Inflammatory macrophage treated with lipopolysaccharide for 1 hour (primary cell): Measurements from ENCODE around the gene TRAPPC8.
A peak's percentile ranks its signal among the peaks of the same experiment; 100 is the strongest.
"Not testable (repeated sequence)": the region's sequence is repeated elsewhere in the genome, so short reads cannot be mapped to it uniquely, and the experiment has no call there.

Experiments
- DNase-seq, 2 donors: peaks; one replicate each; pipeline ENCODE4 v3.0.0-alpha.2; 2020 to 2022

The TRAPPC8 gene

GRCh38 chr18:31837879-31838278, 105.0 kb downstream of the TRAPPC8 start:
- no peak for DNase-seq

DNA sequence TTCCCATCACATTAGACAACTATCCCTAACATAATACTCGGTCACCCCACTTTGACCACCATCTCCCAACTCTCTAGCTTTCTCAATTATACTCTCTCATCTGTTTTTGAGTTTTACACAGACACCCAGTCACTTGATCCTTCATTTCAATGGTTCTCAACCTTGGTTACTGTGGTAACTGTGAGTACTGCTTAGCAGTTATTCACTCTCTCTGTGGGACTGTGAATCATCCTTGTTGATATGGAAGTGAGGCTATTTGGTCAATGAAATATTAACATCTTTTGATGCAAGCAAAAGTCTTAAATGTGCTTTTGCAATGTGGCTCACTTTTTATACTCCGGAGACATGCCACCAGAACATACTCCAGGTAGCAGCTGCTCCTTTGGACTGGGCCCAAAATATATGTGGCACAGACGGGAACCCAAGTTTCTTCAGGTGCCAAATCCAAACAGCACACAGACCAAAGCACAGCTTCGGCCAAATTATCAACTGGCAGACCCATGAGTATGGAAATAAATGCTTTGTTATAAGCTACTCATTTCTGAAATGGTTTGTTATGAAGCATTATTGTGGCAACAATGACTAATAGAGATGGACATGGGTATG, 107.3 kb downstream of the TRAPPC8 start:
- DNase-seq, result no peak

DNA sequence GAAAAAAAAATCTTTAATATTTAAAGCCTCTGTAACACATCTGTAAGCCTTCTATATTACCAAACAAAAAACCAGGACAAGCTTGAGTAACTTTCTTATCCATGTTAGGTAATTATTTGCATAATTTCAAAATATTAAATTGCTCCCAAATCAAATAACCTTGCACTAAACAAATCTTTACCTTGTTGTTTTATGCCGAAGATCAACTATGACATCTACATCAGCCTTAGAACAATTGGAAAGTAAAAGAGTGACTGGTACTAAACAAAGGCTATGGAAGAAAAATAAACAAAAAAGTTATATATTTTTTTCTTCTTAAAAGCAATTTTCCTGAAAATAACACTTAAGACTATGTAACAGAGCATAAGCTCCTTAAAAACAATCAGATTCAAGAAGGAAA, 111.0 kb downstream of the TRAPPC8 start:
- no peak for DNase-seq

DNA sequence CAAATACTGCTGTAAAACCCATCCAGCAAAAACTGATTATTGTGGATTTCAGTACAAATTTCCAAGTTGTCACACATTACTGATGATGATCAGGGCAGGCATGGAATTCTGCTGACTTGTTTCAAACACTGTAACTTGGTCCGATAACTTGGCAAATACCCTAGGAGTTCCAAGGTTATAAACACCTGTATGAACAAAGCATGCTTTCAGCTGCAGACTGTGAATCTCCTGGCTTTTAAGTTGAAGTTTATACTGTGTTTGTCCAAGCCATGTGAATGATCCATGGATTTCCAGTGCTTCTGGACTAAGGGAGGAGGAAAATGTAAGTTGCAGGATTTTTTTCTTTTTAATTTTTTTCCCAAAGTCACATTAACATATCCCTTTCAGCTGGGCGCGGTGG, 112.2 kb downstream of the TRAPPC8 start:
- no peak for DNase-seq

DNA sequence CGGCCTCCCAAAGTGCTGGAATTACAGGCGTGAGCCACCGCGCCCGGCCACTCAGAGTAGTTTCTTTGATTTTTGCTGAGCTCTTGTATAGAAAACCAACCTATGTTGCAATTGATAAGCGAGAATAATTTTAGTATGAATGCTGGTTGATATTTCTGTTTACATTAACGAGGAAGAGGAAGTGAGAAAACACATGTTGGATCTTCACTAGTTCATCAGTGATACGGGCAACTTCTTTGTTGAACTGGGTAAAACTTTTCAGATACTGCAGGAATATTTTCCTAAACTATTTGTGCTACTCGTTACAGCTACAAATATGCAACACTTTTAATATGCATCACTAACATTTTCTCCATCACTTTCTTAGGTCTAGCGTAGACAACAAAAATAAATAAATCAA, 114.3 kb downstream of the TRAPPC8 start:
- no peak for DNase-seq

DNA sequence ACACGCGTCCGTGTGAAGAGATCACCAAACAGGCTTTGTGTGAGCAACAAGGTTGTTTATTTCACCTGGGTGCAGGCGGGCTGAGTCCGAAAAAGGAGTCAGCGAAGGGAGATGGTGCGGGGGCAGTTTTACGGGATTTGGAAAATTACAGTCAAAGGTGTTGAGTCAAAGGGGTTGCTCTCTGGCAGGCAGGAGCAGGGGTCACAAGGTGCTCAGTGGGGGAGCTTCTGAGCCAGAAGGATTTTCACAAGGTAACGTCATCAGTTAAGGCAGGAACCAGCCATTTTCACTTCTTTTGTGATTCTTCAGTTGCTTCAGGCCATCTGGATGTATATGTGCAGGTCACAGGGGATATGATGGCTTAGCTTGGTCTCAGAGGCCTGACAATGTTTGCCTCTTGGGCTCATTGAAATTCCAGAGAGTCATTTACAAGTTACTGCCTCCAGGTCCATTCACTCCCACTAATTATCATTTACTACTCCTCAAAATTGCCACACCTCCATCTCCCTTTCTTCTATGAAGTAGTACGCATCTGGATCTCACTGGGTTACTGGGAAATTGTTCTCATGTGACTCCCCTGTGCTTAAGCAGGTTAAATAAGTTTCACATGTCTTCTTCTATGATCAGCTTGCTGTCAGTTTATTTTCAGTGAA, 116.1 kb downstream of the TRAPPC8 start:
- DNase-seq, result not testable (repeated sequence)

- no peak for DNase-seq
Observed at GRCh38 chr18:31825772-31826171, 117.2 kb downstream of the TRAPPC8 start.

GRCh38 chr18:31821545-31822171, 121.3 kb downstream of the TRAPPC8 start:
- DNase-seq, result peak in 1 of 2 donors; percentile 24

- DNase-seq, result no peak
Observed at GRCh38 chr18:31819925-31820229, 123.1 kb downstream of the TRAPPC8 start.

- peak; percentile 68 to 91 for DNase-seq
Observed at GRCh38 chr18:31819106-31819924, 123.6 kb downstream of the TRAPPC8 start.

DNA sequence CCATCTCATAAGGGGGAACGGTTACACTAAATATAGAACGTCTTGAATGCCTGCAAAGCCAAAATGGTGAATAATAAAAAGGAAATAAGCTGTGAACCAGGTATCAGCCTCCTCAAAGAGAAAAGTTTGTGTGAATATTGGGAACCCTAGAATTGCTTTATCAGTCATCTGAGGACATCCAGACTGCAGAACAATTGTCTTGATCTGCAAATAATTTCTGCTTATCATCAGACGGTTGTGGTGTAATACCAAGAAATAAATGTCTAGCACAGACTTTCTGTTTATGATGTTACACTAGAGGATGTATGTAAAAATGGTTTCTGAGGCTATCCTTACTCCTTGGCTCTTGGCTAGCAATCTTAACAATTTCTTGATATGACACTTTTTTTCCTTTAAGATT, 128.8 kb downstream of the TRAPPC8 start:
- DNase-seq, result no peak

GRCh38 chr18:31810336-31811130, 132.4 kb downstream of the TRAPPC8 start:
- not testable (repeated sequence) for DNase-seq

DNA sequence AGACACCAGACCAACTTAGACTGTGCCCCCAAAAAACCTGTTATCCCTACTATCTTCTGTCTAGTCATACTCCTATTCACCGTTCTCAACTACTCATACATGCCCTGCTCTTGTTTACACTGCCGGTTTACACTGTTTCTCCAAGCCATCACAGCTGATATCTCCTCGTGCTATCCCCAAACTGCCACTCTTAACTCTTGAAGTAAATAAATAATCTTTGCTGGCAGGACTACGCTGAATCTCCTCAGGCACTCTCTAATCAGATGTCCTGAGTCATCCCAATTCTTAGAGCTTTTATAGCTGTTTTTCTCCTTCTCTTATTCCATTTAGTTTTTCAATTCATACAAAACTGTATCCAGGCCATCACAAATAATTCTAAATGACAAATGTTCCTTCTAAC, 133.9 kb downstream of the TRAPPC8 start:
- not testable (repeated sequence) for DNase-seq

DNA sequence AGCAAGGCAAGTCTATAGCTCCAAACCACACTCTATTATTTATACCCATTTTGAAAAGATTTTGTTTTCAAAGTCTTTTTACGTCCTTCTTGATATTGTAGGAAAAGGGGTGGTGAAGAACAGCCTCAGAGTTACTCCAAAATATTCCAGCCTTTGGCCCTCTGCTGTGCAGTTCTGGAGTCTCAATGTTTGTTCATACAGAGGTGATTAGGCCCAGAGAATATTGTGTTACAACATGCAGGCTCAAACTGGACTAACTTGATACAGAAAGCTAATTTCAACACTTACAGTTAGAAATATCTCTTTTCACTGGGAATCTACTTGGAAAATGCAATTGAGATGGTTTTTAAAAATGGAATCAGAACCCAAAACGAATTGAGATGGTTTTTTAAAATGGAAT, 141.8 kb downstream of the TRAPPC8 start:
- DNase-seq, result no peak

DNA sequence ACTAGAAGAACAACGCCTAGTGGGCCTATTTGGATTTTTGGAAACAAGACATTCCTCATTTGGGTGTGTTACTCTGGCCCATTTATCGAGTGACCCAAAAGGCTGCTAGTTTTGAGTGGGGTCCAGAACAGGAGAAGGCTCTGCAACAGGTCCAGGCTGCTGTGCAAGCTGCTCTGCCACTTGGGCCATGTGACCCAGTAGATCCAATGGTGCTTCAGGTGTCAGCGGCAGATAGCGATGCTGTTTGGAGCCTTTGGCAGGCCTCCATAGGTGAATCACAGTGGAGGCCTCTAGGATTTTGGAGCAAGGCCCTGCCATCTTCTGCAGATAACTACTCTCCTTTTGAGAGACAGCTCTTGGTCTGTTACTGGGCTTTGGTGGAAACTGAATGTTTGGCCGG, 143.7 kb downstream of the TRAPPC8 start:
- DNase-seq, result not testable (repeated sequence)

DNA sequence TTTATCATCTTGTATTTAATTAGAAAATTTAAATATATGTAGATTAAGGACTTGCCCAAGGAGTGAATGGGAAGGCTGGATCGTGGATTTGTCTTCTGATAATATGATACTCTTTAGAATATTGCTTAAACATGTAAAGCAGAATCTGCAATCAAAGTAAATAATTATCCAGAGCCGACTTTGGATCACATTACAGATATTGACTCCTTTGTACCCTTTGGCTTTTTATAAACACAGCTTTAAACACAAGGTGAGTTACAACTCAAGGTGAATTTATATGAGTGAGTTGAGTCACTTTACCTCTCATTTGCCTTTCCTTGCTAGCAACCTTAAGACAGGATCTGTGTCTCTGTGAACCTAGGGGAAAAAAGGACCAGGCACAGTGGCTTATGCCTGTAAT, 144.5 kb downstream of the TRAPPC8 start:
- DNase-seq, result no peak

GRCh38 chr18:31795747-31796146, 147.2 kb downstream of the TRAPPC8 start:
- no peak for DNase-seq

- no peak for DNase-seq
Observed at GRCh38 chr18:31793531-31793930, 149.4 kb downstream of the TRAPPC8 start.

GRCh38 chr18:31792580-31792911, 150.4 kb downstream of the TRAPPC8 start:
- no peak for DNase-seq

DNA sequence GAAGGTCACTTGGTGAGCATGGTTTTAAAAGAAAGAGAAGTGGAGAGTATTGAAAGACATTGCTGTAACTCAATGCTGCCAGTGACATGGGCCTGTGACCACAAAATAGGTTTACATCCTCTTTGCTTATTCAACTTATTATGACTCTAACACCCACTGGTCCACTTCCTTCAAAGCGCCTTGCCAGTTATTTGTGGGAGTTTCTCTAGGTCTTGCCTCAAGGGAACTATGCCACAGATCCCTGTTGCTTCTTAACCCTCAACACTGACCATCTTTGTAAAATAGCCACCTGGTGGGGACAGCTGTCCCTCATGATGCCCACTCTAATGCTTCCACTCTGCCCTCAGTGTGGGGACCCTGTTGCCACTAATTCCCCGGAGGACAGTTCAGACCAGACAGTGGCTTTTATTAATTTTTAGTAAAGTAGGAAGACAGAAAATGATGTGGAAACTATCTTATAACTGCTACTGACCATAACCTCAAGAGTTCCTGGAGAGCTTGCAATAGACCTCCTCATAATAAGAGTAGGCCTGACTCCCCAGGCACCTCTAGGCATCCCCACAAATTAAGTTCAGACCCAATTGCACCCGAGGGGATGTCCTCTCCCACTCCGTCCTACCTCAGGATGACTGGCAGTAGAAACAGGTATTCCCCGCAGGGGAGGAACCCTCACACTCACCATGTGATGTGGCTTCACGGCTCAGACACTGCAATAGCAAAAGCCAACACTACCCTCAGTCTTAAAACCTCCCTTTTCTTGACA, 150.9 kb downstream of the TRAPPC8 start:
- peak; percentile 82 to 91 for DNase-seq

- DNase-seq, result no peak
Observed at GRCh38 chr18:31789409-31789808, 153.5 kb downstream of the TRAPPC8 start.

GRCh38 chr18:31783059-31783458, 159.9 kb downstream of the TRAPPC8 start:
- no peak for DNase-seq
